K562 (cell line): Measurements from ENCODE around the gene TSPAN14. TPM values are rescaled to one million over a fixed set of nuclear protein-coding genes. Genes with fewer than 3 reads are reported as not detected.

Source experiments
- ATAC-seq: fragments of 200-7000 bp; cut with Tn5 transposase; 3 replicates; pipeline ENCODE4 v1.9.1; 2020; ENCODE audit warnings: moderate library complexity
- BruUV-seq: library from RNA; stranded (reverse); fragments of 400-500 nt; replicated peaks from 2 replicates; lab custom pipeline; 2021; lab: Mats Ljungman, UMichigan
- CTCF ChIA-PET: fragments of 300-600 bp; formaldehyde crosslinking; extraction: SDS; loops from one replicate; lab custom pipeline; 2021; ENCODE audit warnings: low intra/inter-chr PET ratio; lab: Yijun Ruan, JAX
- POLR2A ChIA-PET: fragments of 300-600, 350-650 bp; sonication (Branson Sonifier 250); formaldehyde crosslinking; extraction: SDS; loops from one replicate; lab custom pipeline; 2021; ENCODE audit warnings: antibody characterized with exemption, inconsistent platforms; lab: Yijun Ruan, JAX
- DNase-seq, 4 experiments: peaks; one replicate each; pipeline versions ENCODE4 v3.0.0 to v3.0.0-alpha.2; 2011 to 2018; ENCODE audit warnings: low spot score in 3 of 4, mixed read lengths in 3 of 4; ENCODE audit errors: extremely low read depth in 1 of 4
- FAIRE-seq: peaks from 2 replicates; lab custom pipeline; 2011; peaks lifted over from hg19 to GRCh38; lab: Jason Lieb, UNC
- H2AFZ ChIP-seq: 2 replicates; pipeline ENCODE4 v1.6.0; 2011; ENCODE audit warnings: low read depth, low read length, control low read depth, inconsistent platforms
- H3K27ac ChIP-seq: fragments of 200-600 bp; 3 replicates; pipeline ENCODE4 v1.8.0; 2011; ENCODE audit warnings: low read depth, mild to moderate bottlenecking, control low read depth, inconsistent platforms, low read length, moderate library complexity, mixed read lengths; ENCODE audit errors: extremely low read depth
- H3K27me3 ChIP-seq, 2 experiments: fragments of 300-600 bp in 1 of 2; 2 replicates in 1 of 2; 3 replicates in 1 of 2; pipeline versions ENCODE4 v1.6.0 to v1.8.0; 2011; ENCODE audit warnings: inconsistent platforms in 2 of 2, low read length in 2 of 2, mild to moderate bottlenecking in 1 of 2, mixed read lengths in 1 of 2, moderate library complexity in 1 of 2; ENCODE audit not compliant: control insufficient read depth in 2 of 2, insufficient read depth in 2 of 2
- H3K36me3 ChIP-seq: fragments of 300-600 bp; 3 replicates; pipeline ENCODE4 v1.8.0; 2011; ENCODE audit warnings: mild to moderate bottlenecking, low read length, inconsistent platforms; ENCODE audit not compliant: control insufficient read depth, insufficient read depth
- H3K4me1 ChIP-seq, 2 experiments: fragments of 200-600 bp in 1 of 2; replicated peaks in 1 of 2; 2 replicates in 1 of 2; 3 replicates in 1 of 2; pipeline versions ENCODE4 v1.5.1 to v1.8.0; 2011; ENCODE audit warnings: inconsistent platforms in 2 of 2, low read length in 2 of 2, mild to moderate bottlenecking in 1 of 2, mixed read lengths in 1 of 2, moderate library complexity in 1 of 2; ENCODE audit not compliant: control insufficient read depth in 2 of 2, insufficient read depth in 2 of 2
- H3K4me2 ChIP-seq: 2 replicates; pipeline ENCODE4 v1.6.1; 2011; ENCODE audit warnings: low read length, control low read depth, inconsistent platforms, mixed read lengths; ENCODE audit not compliant: insufficient read depth
- H3K4me3 ChIP-seq: fragments of 200-600 bp; sonication (generic), shearing (Covaris generic); 2 replicates; pipeline ENCODE4 v1.5.1; 2016; ENCODE audit warnings: control low read depth, inconsistent platforms
- H3K79me2 ChIP-seq: fragments of 200-600 bp; 3 replicates; pipeline ENCODE4 v1.8.0; 2011; ENCODE audit warnings: low read length, inconsistent platforms; ENCODE audit not compliant: control insufficient read depth, insufficient read depth
- H3K9ac ChIP-seq, 2 experiments: 2 replicates each; pipeline versions ENCODE4 v1.6.0 to v1.6.1; 2011; ENCODE audit warnings: low read depth in 2 of 2, low read length in 2 of 2, control low read depth in 1 of 2, inconsistent platforms in 1 of 2, mild to moderate bottlenecking in 1 of 2, mixed read lengths in 1 of 2; ENCODE audit not compliant: insufficient read depth in 1 of 2
- H3K9me1 ChIP-seq: one replicate; pipeline ENCODE4 v1.6.0; 2011; ENCODE audit warnings: inconsistent platforms, mild to moderate bottlenecking, low read length, moderate library complexity; ENCODE audit not compliant: control insufficient read depth, insufficient read depth
- H3K9me3 ChIP-seq: replicated peaks from 2 replicates; pipeline ENCODE4 v1.5.1; 2011; ENCODE audit warnings: low read depth, low read length, inconsistent platforms; ENCODE audit not compliant: control insufficient read depth, insufficient read depth
- H4K20me1 ChIP-seq: replicated peaks from 2 replicates; pipeline ENCODE4 v1.6.1; 2011; ENCODE audit warnings: low read length, inconsistent platforms, mixed read lengths; ENCODE audit not compliant: control insufficient read depth, insufficient read depth
- CBFA2T3 ChIP-seq: fragments of 450-650 bp; IDR thresholded peaks from 2 replicates; pipeline ENCODE4 v1.6.1; 2017
- CXXC5 ChIP-seq: fragments of 250-450 bp; sonication (Bioruptor Pico); IDR thresholded peaks from 2 replicates; pipeline ENCODE4 v1.8.0; 2022; ENCODE audit warnings: inconsistent platforms, mild to moderate bottlenecking, moderate library complexity
- HDAC3 ChIP-seq: fragments of 450-650 bp; IDR thresholded peaks from 2 replicates; pipeline ENCODE4 v1.6.1; 2018; ENCODE audit warnings: borderline replicate concordance, mild to moderate bottlenecking, moderate library complexity; ENCODE audit not compliant: partially characterized antibody
- KAT8 ChIP-seq: fragments of 450-650 bp; IDR thresholded peaks from 2 replicates; pipeline ENCODE4 v1.6.1; 2016; ENCODE audit warnings: low read depth, mild to moderate bottlenecking
- MTA2 ChIP-seq: fragments of 450-650 bp; IDR thresholded peaks from 2 replicates; pipeline ENCODE4 v1.6.1; 2016; ENCODE audit warnings: low read depth
- NR2C1 ChIP-seq, 2 experiments: fragments of 450-650 bp; IDR thresholded peaks; 2 replicates each; pipeline ENCODE4 v1.6.1; 2017; ENCODE audit warnings: mild to moderate bottlenecking in 2 of 2, antibody characterized with exemption in 1 of 2, inconsistent platforms in 1 of 2, missing compliant biosample characterization in 1 of 2, missing genetic modification characterization in 1 of 2
- PHF20 ChIP-seq: fragments of 450-650 bp; IDR thresholded peaks from 2 replicates; pipeline ENCODE4 v1.6.1; 2018; ENCODE audit not compliant: partially characterized antibody
- PRMT5 ChIP-seq: sonication (generic); formaldehyde crosslinking; IDR thresholded peaks from 2 replicates; pipeline ENCODE4 v1.5.0; 2020; ENCODE audit warnings: missing genetic modification reagents
- PTRF ChIP-seq: fragments of 450-650 bp; IDR thresholded peaks from 2 replicates; pipeline ENCODE4 v1.6.1; 2016; ENCODE audit warnings: mild to moderate bottlenecking, missing genetic modification characterization, missing compliant biosample characterization
- RBM22 ChIP-seq: fragments of 200-400 bp; formaldehyde crosslinking; IDR thresholded peaks from 2 replicates; pipeline ENCODE4 v1.6.1; 2018; ENCODE audit warnings: low read length, low read depth; ENCODE audit not compliant: poor library complexity, severe bottlenecking
- ZNF507 ChIP-seq: conservative IDR thresholded peaks from 2 replicates; pipeline ENCODE4 v1.6.1; 2017; ENCODE audit warnings: missing genetic modification characterization, missing compliant biosample characterization
- ZZZ3 ChIP-seq: fragments of 450-650 bp; IDR thresholded peaks from 2 replicates; pipeline ENCODE4 v1.6.1; 2016; ENCODE audit warnings: antibody characterized with exemption, mild to moderate bottlenecking, moderate library complexity
- WGBS: fragments of 100-300 bp; shearing (Covaris generic); methylation state at CpG from one replicate; pipeline ENCODE4 v1.1.6; 2016; ENCODE audit warnings: low coverage, mixed read lengths; ENCODE audit not compliant: insufficient coverage; ENCODE audit errors: missing lambda C conversion rate; 5-methylcytosine and 5-hydroxymethylcytosine counted together
- in situ Hi-C: fragments of 300-500 bp; cut with MboI; formaldehyde crosslinking; loops from 4 replicates; pipeline ENCODE4 v1.15.0; 2018; ENCODE audit warnings: inconsistent platforms, mixed read lengths
- intact Hi-C: fragments of 100-400 bp; cut with micrococcal nuclease; formaldehyde crosslinking; loops from 2 replicates; pipeline ENCODE4 v1.14.2; 2022
- polyA plus RNA-seq, 8 experiments: library from polyadenylated mRNA; depleted of rRNA in 4 of 8; stranded (reverse) in 5 of 8; unstranded in 3 of 8; fragments of >200 nt; fragmentation: Nextera tagmentation in 2 of 8; fragmentation: Illumina TruSeq in 1 of 8; extraction: Ambion mirVana in 2 of 8; extraction: Trizol in 1 of 8; gene quantifications; 2 replicates each; pipeline versions ENCODE4 v1.2.1 to v1.2.3, GENCODE V29; 2011 to 2014; ENCODE audit warnings: inconsistent platforms in 1 of 8, missing spikeins in 1 of 8
- total RNA-seq, 7 experiments: library from RNA; depleted of rRNA in 6 of 7; stranded (reverse); fragments of >200 nt in 6 of 7; fragmentation: Illumina TruSeq in 2 of 7; extraction: Trizol in 2 of 7; gene quantifications; 2 replicates each; pipeline versions ENCODE4 v1.2.1 to v1.2.3, GENCODE V29; 2011 to 2021; ENCODE audit warnings: low replicate concordance in 1 of 7
- TF ChIP-seq, protein P1 (sequence below): sonication (generic); formaldehyde crosslinking; IDR thresholded peaks from 2 replicates; pipeline ENCODE4 v1.8.0; 2022; ENCODE audit warnings: mild to moderate bottlenecking, missing genetic modification reagents

Gene TSPAN14
- total and polyA plus RNA-seq, 9 of the 15 experiments (the other 6 are each of a cell fraction or from before 2014, with no cell fraction given), result 5.8 to 92.9 (median 23.3) TPM

DNA sequence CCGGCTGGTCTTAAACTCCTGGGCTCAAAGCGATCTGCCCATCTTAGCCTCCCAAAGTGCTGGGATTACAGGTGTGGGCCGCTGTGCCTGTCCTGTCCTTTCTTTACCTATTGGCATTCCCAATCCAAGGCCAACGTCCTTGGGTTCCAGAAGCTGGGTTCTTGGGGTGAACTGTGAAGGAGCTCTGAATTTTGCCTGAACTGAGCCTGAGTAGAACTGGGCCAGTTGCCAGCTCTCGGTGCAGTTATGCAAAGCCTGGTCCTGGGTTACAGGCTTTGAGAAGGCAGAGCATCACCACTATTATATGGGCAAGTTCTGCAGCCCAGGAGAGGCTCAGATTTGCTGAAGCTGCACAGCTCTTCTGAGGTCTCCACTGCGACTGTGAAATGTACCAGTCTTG, 59.0 kb downstream of the TSPAN14 start:
- Histone ChIP-seq H3K9me1 (peaks cover 3% of the 10 kb centered on the region), H3K4me3 (no peak overlapping the region), H3K36me3 (peaks cover 96% of the 10 kb centered on the region), H3K4me2 (no peak overlapping the region), H3K27ac (no peak overlapping the region), H3K9ac (no peak overlapping the region; a peak in 1 of 4 replicates), H2AFZ (no peak overlapping the region), H3K4me1 (peaks cover 0 to 9% of the 10 kb centered on the region in 2 experiments; a peak in 1 of 5 replicates), H3K27me3 (no peaks in the 10 kb centered on the region), H4K20me1 (no peaks in the 10 kb centered on the region), H3K9me3 (no peaks in the 10 kb centered on the region), H3K79me2 (peaks cover 7% of the 10 kb centered on the region; the same call in 1 of the 3 replicates)
- CTCF ChIA-PET, result no interaction called here
- DNase-seq (no peak), FAIRE-seq (no peak), ATAC-seq (no peak)
- in situ Hi-C loops, result no loop called here
- 96% methylated on average over 6 of the region's 6 CpGs for WGBS
- POLR2A ChIA-PET, result interaction anchor here (0.5 to 1.0 kb wide), 3 partner anchors 11 to 16 kb away, joined by 3 read pairs; no protein-coding TSS in a partner anchor
- intact Hi-C loops, result no loop called here
- TF ChIP-seq ZZZ3, result no peak
- no peak for TF ChIP-seq HDAC3
- TF ChIP-seq ZNF507 (tag), result no peak
- no peak for TF ChIP-seq CXXC5
- no peak for TF ChIP-seq PTRF (tag)
- TF ChIP-seq PHF20, result no peak
- TF ChIP-seq NR2C1 (IDR thresholded peaks at IDR 0.05), result no peak
- no peak for TF ChIP-seq NR2C1 (tag; IDR thresholded peaks at IDR 0.05)
- TF ChIP-seq, protein P1, sequence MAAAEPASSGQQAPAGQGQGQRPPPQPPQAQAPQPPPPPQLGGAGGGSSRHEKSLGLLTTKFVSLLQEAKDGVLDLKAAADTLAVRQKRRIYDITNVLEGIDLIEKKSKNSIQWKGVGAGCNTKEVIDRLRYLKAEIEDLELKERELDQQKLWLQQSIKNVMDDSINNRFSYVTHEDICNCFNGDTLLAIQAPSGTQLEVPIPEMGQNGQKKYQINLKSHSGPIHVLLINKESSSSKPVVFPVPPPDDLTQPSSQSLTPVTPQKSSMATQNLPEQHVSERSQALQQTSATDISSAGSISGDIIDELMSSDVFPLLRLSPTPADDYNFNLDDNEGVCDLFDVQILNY (CRISPR knock-in tag), result no peak
- no peak for TF ChIP-seq PRMT5 (CRISPR knock-in tag)
- TF ChIP-seq KAT8, result no peak
- no peak for TF ChIP-seq RBM22
- no peak for TF ChIP-seq CBFA2T3
- TF ChIP-seq MTA2, result no peak
- BruUV-seq, result no TSS peak
